ENCODE results near the gene AMIGO3. TPM values are rescaled to one million over a fixed set of nuclear protein-coding genes. Genes with fewer than 3 reads are reported as not detected.

AMIGO3 gene
- total RNA-seq, 3 donors from 2014 or later, result 0.11 TPM; not detected in 2

DNA sequence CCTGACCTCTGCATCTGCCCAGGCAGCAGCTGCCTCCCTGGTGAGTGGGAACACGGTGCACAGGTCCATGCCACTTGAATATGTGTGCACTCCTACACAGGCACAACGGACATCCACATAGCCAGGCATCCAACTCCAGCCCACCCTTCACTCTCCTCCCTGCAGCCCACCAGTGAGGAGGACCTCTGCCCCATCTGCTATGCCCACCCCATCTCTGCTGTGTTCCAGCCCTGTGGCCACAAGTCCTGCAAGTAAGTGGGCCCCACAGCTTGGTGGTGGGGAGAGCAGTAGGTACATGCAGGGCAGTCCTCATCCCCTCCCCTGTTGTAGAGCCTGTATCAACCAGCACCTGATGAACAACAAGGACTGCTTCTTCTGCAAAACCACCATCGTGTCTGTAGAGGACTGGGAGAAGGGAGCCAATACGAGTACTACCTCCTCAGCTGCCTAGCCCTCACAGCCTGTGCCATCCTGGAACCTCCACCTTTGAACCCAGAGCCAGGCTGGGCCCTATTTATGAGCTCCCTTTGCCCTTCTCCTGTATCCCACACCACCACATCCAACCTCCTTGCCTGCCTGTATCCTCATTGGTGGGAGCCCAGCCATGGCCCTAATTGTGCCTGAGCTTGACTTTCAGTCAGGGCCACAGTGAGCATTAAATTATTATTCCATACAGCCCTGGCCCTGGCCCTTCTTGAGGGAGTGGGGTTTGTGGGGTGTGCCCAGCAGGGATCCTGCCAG is 1.5 kb upstream of the AMIGO3 start:
- peak overlapping the region; percentile 4 for H3K4me3 Mint-ChIP-seq
- peaks cover 12% of the 10 kb centered on the region for H3K36me3 Mint-ChIP-seq (ENCODE audit: insufficient read depth)
- H3K4me1 Mint-ChIP-seq (ENCODE audit: low read depth), result peaks cover 35% of the 10 kb centered on the region
- H3K27me3 Mint-ChIP-seq (ENCODE audit: low read depth), result no peaks in the 10 kb centered on the region
- ATAC-seq (no peak), DNase-seq (no peak)
- H3K9me3 Mint-ChIP-seq, result no peaks in the 10 kb centered on the region

DNA sequence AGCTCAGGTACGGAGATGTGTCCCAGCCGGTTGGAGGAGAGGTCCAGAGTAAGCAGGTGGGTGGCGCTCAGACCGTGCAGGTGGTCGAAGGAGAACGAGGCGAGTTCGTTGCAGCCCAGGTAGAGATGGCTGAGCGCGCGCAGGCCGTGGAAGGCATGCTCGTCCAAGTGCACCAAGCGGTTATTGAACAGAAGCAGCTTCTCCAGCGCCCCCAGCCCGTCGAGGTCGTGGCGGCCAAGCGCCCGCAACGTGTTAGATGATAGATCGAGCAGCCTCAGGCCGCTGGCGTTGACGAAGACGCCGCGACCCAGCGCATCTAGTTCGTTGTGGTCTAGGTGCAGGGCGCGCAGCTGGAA is 648 bp downstream of the AMIGO3 start:
- DNase-seq (no peak), ATAC-seq (no peak)

DNA sequence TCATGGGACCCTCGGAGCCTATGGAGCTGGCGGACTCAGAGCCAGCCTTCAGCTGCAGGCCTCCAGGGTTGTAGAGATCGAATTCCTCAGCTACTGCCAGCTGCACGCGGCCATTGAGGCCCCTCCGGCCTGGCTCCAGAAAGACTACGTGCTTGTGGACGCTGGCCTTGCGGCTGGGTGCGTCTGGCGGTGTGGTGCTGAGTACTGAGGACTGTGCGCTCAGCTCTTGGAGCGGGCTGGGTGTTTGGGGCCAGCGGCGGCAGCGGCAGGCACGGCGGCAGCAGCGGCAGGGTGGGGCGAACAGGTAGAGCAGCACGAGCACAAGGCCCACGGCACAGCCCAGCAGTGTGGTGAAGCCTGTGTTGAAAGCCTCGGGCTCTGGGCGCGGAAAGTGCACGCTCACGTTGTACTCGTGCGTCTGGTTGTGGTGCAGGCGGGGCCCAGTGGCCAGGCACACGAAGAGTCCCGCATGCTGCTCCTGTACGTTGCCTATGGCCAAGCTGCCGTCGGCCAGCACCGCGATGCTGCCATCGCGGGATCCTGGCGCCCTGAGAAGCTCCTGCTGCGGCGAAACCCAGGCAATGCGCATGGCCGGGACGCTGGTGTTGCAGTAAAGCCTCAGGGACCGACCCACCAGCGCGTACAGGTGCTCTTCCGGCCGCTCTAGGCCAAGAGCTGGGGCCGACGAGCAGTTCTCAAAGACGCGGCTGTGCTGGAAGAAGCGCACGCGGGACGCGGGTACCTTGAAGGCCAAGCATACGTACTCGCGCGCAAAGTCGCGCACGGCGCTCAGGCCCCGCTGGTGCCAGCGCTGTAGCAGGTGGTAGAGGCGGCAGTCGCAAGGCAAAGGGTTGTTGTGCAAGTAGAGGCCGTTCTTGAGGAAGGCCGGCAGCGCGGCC is 1.3 kb downstream of the AMIGO3 start:
- Mint-ChIP-seq H3K9me3 (no peaks in the 10 kb centered on the region), H3K27me3 (ENCODE audit: low read depth) (no peaks in the 10 kb centered on the region), H3K4me3 (peak overlapping the region; percentile 82), H3K4me1 (ENCODE audit: low read depth) (peaks cover 29% of the 10 kb centered on the region), H3K36me3 (ENCODE audit: insufficient read depth) (peaks cover 12% of the 10 kb centered on the region)
- ATAC-seq, result no peak
- DNase-seq, result no peak

More for the DNA sequence above, 648 bp downstream of the AMIGO3 start:
- Mint-ChIP-seq H3K4me1 (ENCODE audit: low read depth) (peaks cover 30% of the 10 kb centered on the region), H3K4me3 (peak overlapping the region; percentile 82), H3K36me3 (ENCODE audit: insufficient read depth) (peaks cover 12% of the 10 kb centered on the region), H3K27me3 (ENCODE audit: low read depth) (no peaks in the 10 kb centered on the region), H3K9me3 (no peaks in the 10 kb centered on the region)

DNA sequence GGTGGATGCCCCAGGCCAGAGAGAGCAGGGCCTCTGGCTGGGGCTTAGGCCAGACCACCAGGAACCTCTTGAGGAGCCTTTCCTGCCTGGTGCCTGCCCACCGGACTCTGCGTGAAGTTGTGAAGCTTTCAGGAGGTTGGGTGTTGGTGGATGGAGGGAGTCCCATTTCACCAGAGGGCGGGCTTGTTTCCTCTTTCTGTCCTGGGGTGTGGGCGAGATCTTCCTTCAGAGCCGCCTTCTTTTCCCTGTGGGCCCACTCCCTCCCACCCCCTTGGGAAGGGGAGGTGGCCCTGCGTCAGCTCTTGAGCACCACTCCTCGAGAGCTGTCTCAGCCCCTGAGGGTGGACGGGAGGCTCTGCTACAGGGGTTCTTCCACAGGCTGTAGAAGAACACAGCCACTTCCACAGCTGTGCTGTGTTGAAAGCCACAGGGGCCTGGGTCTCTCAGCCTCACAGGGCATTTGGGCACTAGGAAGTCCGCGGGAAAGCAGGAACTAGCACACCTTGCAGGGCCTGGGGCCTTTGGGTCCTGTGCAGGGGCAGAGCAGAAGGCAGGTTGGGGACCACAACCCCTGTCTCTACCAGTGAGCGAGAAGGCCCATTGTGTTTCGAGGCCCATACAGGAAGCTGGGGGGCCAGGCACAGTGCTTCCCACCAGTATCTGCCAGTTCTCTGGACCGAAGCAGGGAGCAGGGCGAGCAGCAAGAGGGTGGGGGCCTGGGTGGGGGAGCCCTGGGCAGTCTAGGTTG is 2.1 kb downstream of the AMIGO3 start:
- Mint-ChIP-seq H3K36me3 (ENCODE audit: insufficient read depth) (peaks cover 9% of the 10 kb centered on the region), H3K4me3 (peak overlapping the region; percentile 35), H3K27me3 (ENCODE audit: low read depth) (no peaks in the 10 kb centered on the region), H3K4me1 (ENCODE audit: low read depth) (peaks cover 26% of the 10 kb centered on the region), H3K9me3 (no peaks in the 10 kb centered on the region)
- no peak for DNase-seq
- ATAC-seq, result no peak

DNA sequence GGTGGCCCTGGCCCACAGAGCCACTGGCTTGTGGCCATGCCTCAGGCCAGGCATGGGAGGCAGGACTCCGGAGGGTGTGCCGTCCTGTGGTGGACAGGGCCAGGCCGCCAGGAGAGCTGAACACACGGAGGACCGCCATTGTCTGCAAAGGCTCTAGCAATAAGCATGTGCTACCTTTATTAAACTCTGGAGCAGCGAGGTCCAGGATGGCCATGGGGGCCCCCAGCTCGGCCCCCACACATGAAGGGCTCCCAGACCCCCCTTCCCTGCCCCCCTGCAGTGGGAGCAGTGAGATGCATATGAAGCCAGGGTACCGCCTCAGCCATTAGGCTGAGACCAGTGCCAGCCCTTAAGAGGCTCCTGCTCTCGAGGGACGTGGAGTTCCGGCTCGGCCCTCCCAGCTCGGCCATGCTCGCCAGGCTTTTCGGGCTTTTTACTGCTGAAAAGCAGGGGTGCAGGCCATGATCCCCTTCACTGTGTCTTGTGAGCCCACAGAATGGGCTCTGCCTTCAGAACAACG is 2.7 kb downstream of the AMIGO3 start:
- ATAC-seq (no peak), DNase-seq (no peak)
- Mint-ChIP-seq H3K9me3 (no peaks in the 10 kb centered on the region), H3K27me3 (ENCODE audit: low read depth) (no peaks in the 10 kb centered on the region), H3K4me1 (ENCODE audit: low read depth) (peaks cover 23% of the 10 kb centered on the region), H3K36me3 (ENCODE audit: insufficient read depth) (peaks cover 7% of the 10 kb centered on the region), H3K4me3 (no peak overlapping the region)

DNA sequence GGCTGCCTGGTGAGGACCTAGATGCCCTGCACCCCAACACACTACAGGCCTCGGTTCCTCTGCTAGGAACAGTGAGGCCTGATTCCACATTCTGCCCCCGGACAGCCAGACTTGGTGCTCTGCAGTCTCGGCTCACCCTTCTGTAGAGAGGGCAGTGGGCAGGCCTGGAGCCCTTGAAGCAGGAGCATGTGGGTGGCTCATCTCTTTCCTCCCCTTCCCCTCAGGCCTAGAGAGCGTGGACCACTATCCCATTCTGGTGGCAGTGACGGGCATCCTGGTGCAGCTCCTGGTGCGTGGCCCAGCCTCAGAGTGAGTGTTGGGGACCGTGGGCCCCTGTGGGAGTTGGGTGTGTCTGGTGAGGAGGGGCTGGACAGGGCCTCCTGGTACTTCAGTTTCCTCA is 3.3 kb downstream of the AMIGO3 start:
- ATAC-seq (no peak), DNase-seq (no peak)

DNA sequence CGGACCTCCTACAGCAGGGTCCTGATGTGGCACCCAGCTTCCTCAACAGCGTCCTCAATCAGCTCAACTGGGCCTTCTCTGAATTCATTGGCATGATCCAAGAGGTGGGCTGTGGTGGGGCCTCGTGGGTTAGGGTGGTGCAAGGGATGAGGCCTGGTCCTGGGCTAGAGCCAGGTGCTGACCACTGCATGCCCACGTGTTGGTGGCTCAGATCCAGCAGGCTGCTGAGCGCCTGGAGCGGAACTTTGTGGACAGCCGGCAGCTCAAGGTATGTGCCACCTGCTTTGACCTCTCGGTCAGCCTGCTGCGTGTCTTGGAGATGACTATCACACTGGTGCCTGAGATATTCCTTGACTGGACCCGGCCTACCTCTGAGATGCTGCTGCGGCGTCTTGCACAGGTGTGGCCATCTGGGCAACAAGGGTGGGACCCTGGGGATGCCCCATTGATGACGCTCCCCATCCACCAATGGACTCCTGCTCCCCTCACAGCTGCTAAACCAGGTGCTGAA is 3.8 kb downstream of the AMIGO3 start:
- no peaks in the 10 kb centered on the region for H3K36me3 Mint-ChIP-seq (ENCODE audit: insufficient read depth)
- DNase-seq (no peak), ATAC-seq (no peak)
- H3K27me3 Mint-ChIP-seq (ENCODE audit: low read depth), result no peaks in the 10 kb centered on the region
- H3K4me3 Mint-ChIP-seq, result no peak overlapping the region
- H3K4me1 Mint-ChIP-seq (ENCODE audit: low read depth), result peaks cover 22% of the 10 kb centered on the region
- no peaks in the 10 kb centered on the region for H3K9me3 Mint-ChIP-seq

More for the DNA sequence above, 3.3 kb downstream of the AMIGO3 start:
- Mint-ChIP-seq H3K4me1 (ENCODE audit: low read depth) (peaks cover 24% of the 10 kb centered on the region), H3K36me3 (ENCODE audit: insufficient read depth) (peaks cover 4% of the 10 kb centered on the region), H3K27me3 (ENCODE audit: low read depth) (no peaks in the 10 kb centered on the region), H3K4me3 (no peak overlapping the region), H3K9me3 (no peaks in the 10 kb centered on the region)

DNA sequence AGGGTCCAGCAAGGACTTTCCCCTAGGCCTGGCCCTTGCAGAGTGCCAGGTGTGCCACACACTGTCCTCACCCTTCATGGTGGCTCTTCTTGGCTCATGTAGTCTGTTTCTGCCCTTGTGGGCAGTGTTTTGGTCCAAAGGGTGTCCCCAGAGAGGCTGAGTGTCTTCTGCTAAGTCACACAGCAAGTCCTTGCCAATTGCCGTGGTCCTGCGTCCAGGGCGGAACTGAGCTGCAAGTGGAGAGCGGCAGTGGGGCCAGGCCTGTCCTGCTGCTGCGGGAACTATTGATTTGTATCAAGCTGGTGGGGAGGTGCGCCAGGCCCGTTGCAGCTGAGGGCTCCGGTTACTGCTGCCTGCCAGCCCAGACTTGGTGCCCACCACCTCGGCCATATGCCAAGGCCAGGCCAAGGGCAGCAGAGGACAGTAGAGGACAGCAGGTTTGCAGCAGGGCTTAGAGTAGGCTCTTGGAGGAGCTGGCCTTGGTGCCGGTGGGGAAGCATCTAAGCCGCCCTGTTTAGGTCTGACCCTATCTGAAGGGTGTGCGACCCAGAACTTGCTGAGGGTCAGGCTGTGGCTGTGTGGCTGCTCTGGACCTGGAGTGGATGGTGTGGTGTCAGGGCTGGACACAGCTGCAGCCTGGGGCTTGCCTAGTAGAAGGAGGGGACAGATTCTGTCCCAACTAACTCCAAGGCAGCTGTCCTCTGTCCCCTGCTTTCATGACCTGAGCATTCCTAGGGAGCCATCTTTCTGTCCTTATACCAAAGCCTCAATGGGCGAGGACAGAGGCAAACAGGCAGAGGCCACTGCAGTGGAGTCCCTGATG is 4.5 kb downstream of the AMIGO3 start:
- Mint-ChIP-seq H3K4me1 (ENCODE audit: low read depth) (peaks cover 20% of the 10 kb centered on the region), H3K9me3 (no peaks in the 10 kb centered on the region), H3K27me3 (ENCODE audit: low read depth) (no peaks in the 10 kb centered on the region), H3K36me3 (ENCODE audit: insufficient read depth) (no peaks in the 10 kb centered on the region), H3K4me3 (no peak overlapping the region)
- no peak for DNase-seq
- no peak for ATAC-seq

DNA sequence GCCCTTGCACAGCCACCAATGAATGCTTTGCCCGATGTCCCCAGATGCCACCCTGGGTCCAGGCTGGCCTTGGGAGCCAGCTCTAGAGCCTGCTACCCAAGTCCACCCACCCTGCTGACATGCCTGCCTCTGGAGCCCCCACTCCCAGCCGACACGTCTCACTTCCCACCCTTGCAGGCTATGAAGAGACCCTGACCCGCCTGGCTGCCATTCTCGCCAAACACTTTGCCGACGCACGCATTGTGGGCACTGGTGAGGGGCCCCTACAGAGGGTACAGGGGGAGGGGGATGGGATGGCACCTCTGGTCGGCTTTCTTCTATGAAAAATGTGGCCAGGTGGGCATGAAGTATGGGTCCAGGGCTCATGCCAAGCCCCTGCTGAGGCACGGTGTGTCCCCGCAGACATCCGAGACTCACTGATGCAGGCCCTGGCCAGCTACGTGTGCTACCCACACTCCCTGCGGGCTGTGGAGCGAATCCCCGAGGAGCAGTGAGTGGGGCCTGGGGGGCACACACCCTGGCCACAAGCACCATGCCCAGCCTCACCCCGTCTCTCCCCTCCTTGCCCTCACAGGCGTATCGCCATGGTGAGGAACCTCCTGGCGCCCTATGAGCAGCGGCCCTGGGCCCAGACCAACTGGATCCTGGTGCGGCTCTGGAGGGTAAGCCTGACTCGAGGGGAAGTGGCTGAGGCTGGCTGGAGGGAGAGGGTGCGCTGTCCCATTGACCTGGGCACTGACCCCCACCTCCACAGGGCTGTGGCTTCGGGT is 6.0 kb downstream of the AMIGO3 start:
- DNase-seq, result no peak
- no peak for ATAC-seq
- H3K36me3 Mint-ChIP-seq (ENCODE audit: insufficient read depth), result peaks cover 1% of the 10 kb centered on the region
- no peaks in the 10 kb centered on the region for H3K27me3 Mint-ChIP-seq (ENCODE audit: low read depth)
- H3K4me1 Mint-ChIP-seq (ENCODE audit: low read depth), result peaks cover 9% of the 10 kb centered on the region
- no peak overlapping the region for H3K4me3 Mint-ChIP-seq
- no peaks in the 10 kb centered on the region for H3K9me3 Mint-ChIP-seq

DNA sequence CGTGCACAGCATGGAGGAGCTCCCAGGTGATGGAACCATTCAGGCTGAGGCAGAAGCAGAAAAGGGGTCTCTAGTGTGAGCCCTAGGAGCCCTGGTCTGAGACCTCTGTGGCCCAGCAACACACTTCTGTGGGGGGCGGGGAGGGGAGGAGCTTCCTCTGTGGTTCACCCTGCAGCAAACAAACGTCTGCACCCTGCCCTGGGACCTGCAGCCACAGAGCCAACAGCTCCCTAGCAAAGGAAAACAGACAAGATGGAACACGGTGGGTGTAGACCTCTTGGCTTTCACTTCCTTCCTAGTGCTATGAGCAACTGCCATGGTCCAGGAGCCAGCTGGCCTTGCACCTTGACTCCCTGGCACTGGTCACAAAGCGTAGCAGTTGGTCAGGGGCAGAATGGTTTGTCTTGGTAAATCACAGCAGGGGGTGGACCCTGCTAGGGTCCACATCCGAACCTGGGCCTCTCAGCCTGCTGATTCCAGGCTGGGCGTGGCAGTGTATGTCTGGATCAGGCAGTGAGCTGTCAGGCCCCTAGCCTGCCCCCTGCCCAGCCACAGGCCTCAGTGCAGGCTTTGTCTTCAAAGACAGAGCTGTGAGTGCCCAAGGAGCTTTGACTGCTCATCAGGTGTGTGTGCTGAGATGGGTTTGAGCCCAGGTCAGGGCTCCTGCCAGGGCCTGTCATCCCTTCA is 6.7 kb downstream of the AMIGO3 start:
- H3K4me3 Mint-ChIP-seq, result no peak overlapping the region
- peaks cover 4% of the 10 kb centered on the region for H3K36me3 Mint-ChIP-seq (ENCODE audit: insufficient read depth)
- peaks cover 8% of the 10 kb centered on the region for H3K4me1 Mint-ChIP-seq (ENCODE audit: low read depth)
- H3K9me3 Mint-ChIP-seq, result no peaks in the 10 kb centered on the region
- DNase-seq (no peak), ATAC-seq (peak in 1 of 2 donors; percentile 13)
- H3K27me3 Mint-ChIP-seq (ENCODE audit: low read depth), result no peaks in the 10 kb centered on the region

DNA sequence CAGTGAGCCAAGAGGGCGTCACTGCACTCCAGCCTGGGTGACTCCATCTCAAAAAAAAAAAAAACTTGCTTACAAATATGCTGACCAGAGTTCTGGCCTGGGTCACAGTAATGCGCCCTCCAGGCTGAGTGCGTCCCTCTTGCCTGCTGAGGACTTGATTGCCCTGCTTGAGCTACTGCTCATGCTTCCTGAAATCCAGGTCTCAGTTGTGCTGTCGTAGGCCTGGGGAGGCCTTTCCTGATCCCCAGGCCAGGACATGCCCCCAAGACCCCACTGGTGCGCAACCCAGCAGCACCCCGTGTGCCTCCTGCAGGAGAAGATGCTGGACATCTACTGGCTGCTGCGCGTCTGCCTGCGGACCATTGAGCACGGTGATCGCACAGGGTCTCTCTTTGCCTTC is 7.3 kb downstream of the AMIGO3 start:
- Mint-ChIP-seq H3K4me1 (ENCODE audit: low read depth) (peaks cover 8% of the 10 kb centered on the region), H3K9me3 (no peaks in the 10 kb centered on the region), H3K27me3 (ENCODE audit: low read depth) (no peaks in the 10 kb centered on the region), H3K36me3 (ENCODE audit: insufficient read depth) (peaks cover 4% of the 10 kb centered on the region), H3K4me3 (no peak overlapping the region)
- ATAC-seq (no peak), DNase-seq (no peak)

DNA sequence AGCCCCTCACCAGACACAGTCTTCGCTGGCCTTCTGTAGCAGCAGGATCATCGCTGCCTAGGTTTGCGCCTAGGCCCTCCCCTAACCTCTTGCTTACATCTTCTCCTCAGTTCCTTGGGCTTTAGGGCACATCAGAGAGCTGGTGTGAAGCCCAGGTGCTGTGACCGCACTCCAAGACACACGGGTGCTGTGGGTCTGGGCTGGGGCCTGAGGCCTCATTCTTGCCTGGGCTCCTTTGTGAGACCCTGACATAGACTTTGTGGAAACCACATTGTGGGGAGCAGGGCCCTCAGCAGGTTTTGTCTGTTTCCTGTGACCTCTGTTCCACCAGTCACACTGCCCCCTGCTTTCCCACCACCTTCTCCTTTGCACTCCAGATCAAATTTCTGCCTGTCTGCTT is 8.0 kb downstream of the AMIGO3 start:
- no peak for DNase-seq
- Mint-ChIP-seq H3K27me3 (ENCODE audit: low read depth) (no peaks in the 10 kb centered on the region), H3K4me3 (no peak overlapping the region), H3K4me1 (ENCODE audit: low read depth) (peaks cover 8% of the 10 kb centered on the region), H3K9me3 (no peaks in the 10 kb centered on the region), H3K36me3 (ENCODE audit: insufficient read depth) (peaks cover 5% of the 10 kb centered on the region)
- ATAC-seq, result no peak

Measured in activated T-cell treated with anti-CD3 and anti-CD28 coated beads, Interleukin-2, amount 50 U/mL, for 4 hours (primary cell).